Progenitor cell of endocrine pancreas (in vitro differentiated cells): Measurements from ENCODE around the gene ERBB4. TPM values are rescaled to one million over a fixed set of nuclear protein-coding genes. Genes with fewer than 3 reads are reported as not detected.

Experiments
- DNase-seq: peaks from one replicate; pipeline ENCODE4 v3.0.0; 2021; ENCODE audit warnings: low spot score; ENCODE audit not compliant: unreplicated experiment
- H3K27ac Mint-ChIP-seq: 2 replicates; pipeline ENCODE4 v1.8.0; 2021; ENCODE audit warnings: mild to moderate bottlenecking, moderate library complexity, mixed read lengths
- H3K27me3 Mint-ChIP-seq: 2 replicates; pipeline ENCODE4 v1.8.0; 2021; ENCODE audit warnings: mixed read lengths
- H3K36me3 Mint-ChIP-seq: 2 replicates; pipeline ENCODE4 v1.8.0; 2022; ENCODE audit warnings: mixed read lengths; ENCODE audit not compliant: insufficient read depth
- H3K4me1 Mint-ChIP-seq: 2 replicates; pipeline ENCODE4 v1.8.0; 2021; ENCODE audit warnings: low read depth, mixed read lengths
- H3K4me3 Mint-ChIP-seq: 2 replicates; pipeline ENCODE4 v1.8.0; 2021; ENCODE audit warnings: low read depth, mild to moderate bottlenecking, moderate library complexity, mixed read lengths
- H3K9me3 Mint-ChIP-seq: 2 replicates; pipeline ENCODE4 v1.8.0; 2021; ENCODE audit warnings: low read depth, mixed read lengths
- CTCF ChIP-seq: fragments of 200-600 bp; sonication (generic); IDR thresholded peaks from one replicate; pipeline ENCODE4 v1.5.0; 2021; ENCODE audit warnings: antibody characterized with exemption, mild to moderate bottlenecking; ENCODE audit not compliant: unreplicated experiment
- total RNA-seq: library from RNA; stranded (reverse); gene quantifications from 2 replicates; pipeline ENCODE4 v1.2.1, GENCODE V29; 2021

The ERBB4 gene
- total RNA-seq, 1 donor from 2014 or later, result 43.8 TPM

GRCh38 chr2:212170382-212170781 is 368.2 kb downstream of the ERBB4 start:
- H3K27me3 Mint-ChIP-seq, result no peaks in the 10 kb centered on the region
- peaks cover 29% of the 10 kb centered on the region for H3K9me3 Mint-ChIP-seq
- DNase-seq, result no peak
- no peak overlapping the region for H3K27ac Mint-ChIP-seq
- peaks cover 23% of the 10 kb centered on the region for H3K36me3 Mint-ChIP-seq
- TF ChIP-seq CTCF, result no peak
- H3K4me1 Mint-ChIP-seq, result peaks cover 19% of the 10 kb centered on the region
- no peak overlapping the region for H3K4me3 Mint-ChIP-seq

- TF ChIP-seq CTCF, result no peak
- H3K27me3 Mint-ChIP-seq, result no peaks in the 10 kb centered on the region
- H3K4me1 Mint-ChIP-seq, result peaks cover 9% of the 10 kb centered on the region
- no peak overlapping the region for H3K27ac Mint-ChIP-seq
- DNase-seq, result no peak
- H3K9me3 Mint-ChIP-seq, result no peaks in the 10 kb centered on the region
- no peak overlapping the region for H3K4me3 Mint-ChIP-seq
- no peaks in the 10 kb centered on the region for H3K36me3 Mint-ChIP-seq
These were observed 380.5 kb downstream of the ERBB4 start for GRCh38 chr2:212158081-212158480.

- no peak overlapping the region for H3K4me3 Mint-ChIP-seq
- no peaks in the 10 kb centered on the region for H3K36me3 Mint-ChIP-seq
- peaks cover 6% of the 10 kb centered on the region for H3K4me1 Mint-ChIP-seq
- H3K27ac Mint-ChIP-seq, result no peak overlapping the region
- H3K9me3 Mint-ChIP-seq, result no peaks in the 10 kb centered on the region
- no peak for TF ChIP-seq CTCF
- no peak for DNase-seq
- H3K27me3 Mint-ChIP-seq, result no peaks in the 10 kb centered on the region
These were observed 381.6 kb downstream of the ERBB4 start for GRCh38 chr2:212157012-212157411.

- DNase-seq, result no peak
- Mint-ChIP-seq H3K4me1 (peaks cover 6% of the 10 kb centered on the region), H3K27me3 (no peaks in the 10 kb centered on the region), H3K36me3 (no peaks in the 10 kb centered on the region), H3K9me3 (no peaks in the 10 kb centered on the region), H3K27ac (no peak overlapping the region), H3K4me3 (no peak overlapping the region)
- no peak for TF ChIP-seq CTCF
These were observed 382.5 kb downstream of the ERBB4 start for GRCh38 chr2:212156088-212156487.

GRCh38 chr2:212154477-212154878 is 384.1 kb downstream of the ERBB4 start:
- peaks cover 6% of the 10 kb centered on the region for H3K4me1 Mint-ChIP-seq
- H3K27ac Mint-ChIP-seq, result no peak overlapping the region
- H3K9me3 Mint-ChIP-seq, result no peaks in the 10 kb centered on the region
- H3K4me3 Mint-ChIP-seq, result no peak overlapping the region
- H3K36me3 Mint-ChIP-seq, result no peaks in the 10 kb centered on the region
- no peak for TF ChIP-seq CTCF
- no peaks in the 10 kb centered on the region for H3K27me3 Mint-ChIP-seq
- no peak for DNase-seq

GRCh38 chr2:212153923-212154322 is 384.7 kb downstream of the ERBB4 start:
- no peaks in the 10 kb centered on the region for H3K9me3 Mint-ChIP-seq
- H3K36me3 Mint-ChIP-seq, result no peaks in the 10 kb centered on the region
- no peak overlapping the region for H3K27ac Mint-ChIP-seq
- no peaks in the 10 kb centered on the region for H3K27me3 Mint-ChIP-seq
- TF ChIP-seq CTCF, result no peak
- no peak overlapping the region for H3K4me3 Mint-ChIP-seq
- DNase-seq, result no peak
- peaks cover 6% of the 10 kb centered on the region for H3K4me1 Mint-ChIP-seq
